GM19043 (cell line): ENCODE results near the gene SCCPDH.
A peak's percentile ranks its signal among the peaks of the same experiment; 100 is the strongest.
"Not testable (repeated sequence)": the region's sequence is repeated elsewhere in the genome, so short reads cannot be mapped to it uniquely, and the experiment has no call there.

Source experiments
- ATAC-seq: cut with Tn5 transposase; IDR thresholded peaks from one replicate; pipeline ENCODE4 v1.9.1; 2021; ENCODE audit warnings: low read depth; ENCODE audit not compliant: unreplicated experiment

Gene SCCPDH

GRCh38 chr1:246705368-246705767 lies 18.8 kb upstream of the SCCPDH start:
- no peak for ATAC-seq

- ATAC-seq, result no peak
These were observed 16.0 kb upstream of the SCCPDH start for GRCh38 chr1:246708166-246708565.

GRCh38 chr1:246709196-246709595 lies 15.0 kb upstream of the SCCPDH start:
- no peak for ATAC-seq

DNA sequence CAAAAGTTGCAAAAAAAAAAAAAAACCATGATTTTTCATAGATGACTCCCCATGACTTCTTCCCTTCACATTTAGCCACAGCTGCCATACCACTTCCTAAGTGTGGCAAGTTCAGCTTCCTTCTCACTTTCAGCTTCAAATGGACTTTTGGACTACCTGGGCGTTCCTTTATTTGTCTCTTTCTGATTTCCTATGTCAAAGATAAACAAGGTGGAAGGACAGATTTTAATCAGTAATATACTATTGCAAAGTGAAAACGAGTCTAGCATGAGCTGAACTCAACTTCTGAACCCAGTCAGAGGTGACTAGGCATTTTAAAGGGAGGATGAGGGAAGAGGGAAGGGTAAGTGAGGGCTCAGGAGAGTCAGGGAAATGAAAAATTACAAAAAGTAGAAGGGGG lies 14.4 kb upstream of the SCCPDH start:
- no peak for ATAC-seq

DNA sequence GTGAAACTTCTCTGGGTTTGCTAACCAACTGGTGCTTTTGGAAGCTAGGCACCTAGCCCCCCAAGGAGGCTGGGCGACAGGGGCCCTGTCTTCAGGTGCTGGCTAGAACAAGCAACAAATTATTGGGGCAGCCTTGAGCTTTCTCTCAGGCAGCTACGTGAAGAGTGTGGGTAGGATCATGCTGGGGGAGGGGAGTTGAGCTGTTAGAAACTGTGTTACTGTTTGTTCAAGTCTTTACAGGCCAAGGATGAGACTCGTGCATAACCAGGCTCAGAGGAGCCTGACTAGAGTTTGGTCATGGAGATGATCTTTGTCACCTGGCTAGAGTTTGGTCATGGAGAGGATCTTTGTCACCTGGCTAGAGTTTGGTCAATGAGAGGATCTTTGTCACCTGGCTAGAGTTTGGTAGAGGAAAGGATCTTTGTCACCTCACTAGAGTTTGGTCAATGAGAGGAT lies 12.6 kb upstream of the SCCPDH start:
- no peak for ATAC-seq

GRCh38 chr1:246712428-246712827 lies 11.8 kb upstream of the SCCPDH start:
- ATAC-seq, result not testable (repeated sequence)

- ATAC-seq, result not testable (repeated sequence)
These were observed 4.8 kb upstream of the SCCPDH start for GRCh38 chr1:246719361-246719760.

DNA sequence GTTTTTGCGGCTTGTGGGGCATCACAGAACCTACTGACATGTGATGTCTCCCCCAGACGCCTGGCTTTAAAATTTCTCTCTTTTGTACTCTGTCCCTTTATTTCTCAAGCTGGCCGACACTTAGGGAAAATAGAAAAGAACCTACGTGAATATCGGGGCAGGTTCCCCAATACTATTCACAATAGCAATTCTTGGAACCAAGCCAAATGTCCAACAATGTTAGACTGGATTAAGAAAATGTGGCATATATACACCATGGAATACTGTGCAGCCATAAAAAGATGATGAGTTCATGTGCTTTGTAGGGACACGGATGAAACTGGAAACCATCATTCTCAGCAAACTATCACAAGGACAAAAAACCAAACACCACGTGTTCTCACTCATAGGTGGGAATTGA lies 3.4 kb upstream of the SCCPDH start:
- not testable (repeated sequence) for ATAC-seq

DNA sequence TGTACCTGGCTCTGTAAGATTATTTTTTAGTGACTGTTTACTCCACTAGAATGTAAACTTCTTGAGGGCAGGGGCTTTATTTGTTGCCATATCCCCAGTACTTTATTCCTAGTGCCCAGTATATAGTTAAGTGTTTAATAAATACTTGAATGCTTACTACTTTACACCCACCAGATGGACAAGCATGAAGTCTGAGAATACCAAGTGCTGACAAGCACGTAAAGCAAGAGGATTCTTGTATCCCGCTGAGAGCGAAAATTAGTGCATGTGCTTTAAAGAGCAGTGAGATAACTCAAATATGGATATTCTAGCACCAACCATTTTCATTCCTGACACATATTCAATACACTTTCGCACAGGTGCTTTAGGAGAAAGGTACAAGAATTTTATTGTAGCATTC lies 1.5 kb upstream of the SCCPDH start:
- no peak for ATAC-seq

DNA sequence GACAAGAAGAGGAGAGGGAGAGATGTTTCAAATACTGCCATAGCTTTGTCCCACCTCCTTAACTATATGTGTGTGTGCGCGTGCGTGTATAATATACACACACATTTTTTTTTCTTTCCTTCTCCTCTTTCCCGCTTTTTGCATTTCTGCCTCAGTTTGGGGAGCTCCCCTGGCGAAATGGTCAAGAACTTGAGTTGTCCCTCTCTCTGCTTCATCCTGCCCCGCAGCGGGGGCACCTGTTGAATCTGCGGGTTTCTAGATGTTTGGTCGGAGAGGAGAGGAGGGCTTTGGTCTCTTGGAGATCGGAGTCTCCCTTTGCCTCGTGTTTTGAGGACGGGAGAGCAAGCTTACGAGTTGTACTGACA lies 504 bp downstream of the SCCPDH start:
- peak; percentile 31 for ATAC-seq

GRCh38 chr1:246725191-246725590 lies 982 bp downstream of the SCCPDH start:
- no peak for ATAC-seq

- no peak for ATAC-seq
These were observed 2.1 kb downstream of the SCCPDH start for GRCh38 chr1:246726255-246726679.

GRCh38 chr1:246726881-246727280 lies 2.7 kb downstream of the SCCPDH start:
- ATAC-seq, result no peak

GRCh38 chr1:246727594-246727993 lies 3.4 kb downstream of the SCCPDH start:
- no peak for ATAC-seq

- ATAC-seq, result no peak
These were observed 4.1 kb downstream of the SCCPDH start for GRCh38 chr1:246728311-246728710.

- not testable (repeated sequence) for ATAC-seq
These were observed 4.8 kb downstream of the SCCPDH start for GRCh38 chr1:246729040-246729439.

DNA sequence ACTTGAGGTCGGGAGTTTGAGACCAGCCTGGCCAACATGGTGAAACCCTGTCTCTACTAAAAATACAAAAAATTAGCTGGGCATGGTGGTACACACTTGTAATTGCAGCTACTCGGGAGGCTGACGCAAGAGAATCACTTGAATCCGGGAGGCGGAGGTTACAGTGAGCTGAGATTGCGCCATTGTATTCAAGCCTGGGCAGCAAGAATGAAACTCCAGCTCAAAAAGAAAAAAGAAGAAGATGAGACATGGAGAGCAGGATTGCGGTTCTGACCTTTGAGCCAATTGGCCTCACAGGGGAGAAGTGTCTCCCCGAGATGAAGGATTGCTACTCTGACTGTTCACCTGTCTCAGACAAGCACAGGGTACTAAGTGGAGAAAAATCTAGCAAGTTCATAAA lies 6.6 kb downstream of the SCCPDH start:
- ATAC-seq, result no peak

DNA sequence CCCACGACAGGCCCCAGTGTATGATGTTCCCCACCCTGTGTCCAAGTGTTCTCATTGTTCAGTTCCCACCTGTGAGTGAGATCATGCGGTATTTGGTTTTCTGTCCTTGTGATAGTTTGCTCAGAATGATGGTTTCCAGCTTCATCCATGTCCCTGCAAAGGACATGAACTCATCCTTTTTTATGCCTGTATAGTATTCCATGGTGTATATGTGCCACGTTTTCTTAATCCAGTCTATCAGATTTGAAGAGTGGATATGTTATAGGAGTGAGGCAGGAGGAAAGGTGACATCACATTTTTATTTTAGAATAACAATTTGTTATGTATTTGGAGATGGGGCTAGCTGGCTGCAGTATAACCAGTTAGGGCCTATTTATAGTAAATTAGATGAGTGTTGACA lies 7.7 kb downstream of the SCCPDH start:
- ATAC-seq, result not testable (repeated sequence)

- no peak for ATAC-seq
These were observed 9.5 kb downstream of the SCCPDH start for GRCh38 chr1:246733704-246734103.

DNA sequence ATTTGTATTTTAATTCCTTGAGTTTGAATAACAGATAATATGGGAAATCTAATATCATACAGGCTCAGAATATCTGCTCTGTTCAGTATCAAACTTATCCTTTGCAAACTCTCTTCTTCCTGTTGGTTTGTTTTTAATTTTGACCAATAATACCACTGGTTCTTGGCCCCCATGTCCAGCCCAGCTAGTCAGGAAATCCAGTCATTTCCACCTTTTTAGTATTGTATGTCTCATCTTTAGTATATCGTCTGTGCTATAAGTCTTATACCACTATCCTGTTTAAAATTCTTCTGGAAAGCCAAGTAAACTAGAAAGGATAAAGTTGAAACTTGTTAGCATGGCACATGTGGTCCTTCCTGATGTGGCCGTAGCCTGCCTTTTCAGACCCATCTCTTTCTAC lies 10.7 kb downstream of the SCCPDH start:
- no peak for ATAC-seq

DNA sequence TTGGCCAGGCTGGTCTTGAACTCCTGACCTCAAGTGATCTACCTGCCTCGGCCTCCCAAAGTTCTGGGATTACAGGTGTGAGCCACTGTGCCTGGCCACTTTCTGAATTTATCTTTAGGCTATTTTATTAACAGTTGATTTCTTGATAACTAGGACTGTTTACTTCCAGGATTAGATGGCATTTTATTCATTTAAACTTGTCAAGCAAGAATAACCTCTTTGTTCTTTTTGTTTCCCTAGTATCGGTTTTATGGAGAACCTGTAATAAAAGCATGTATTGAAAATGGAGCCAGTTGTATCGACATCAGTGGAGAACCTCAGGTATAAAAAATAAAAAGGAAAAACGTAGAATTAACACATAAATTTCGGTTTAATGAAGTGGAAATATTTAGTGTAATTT lies 11.5 kb downstream of the SCCPDH start:
- no peak for ATAC-seq

DNA sequence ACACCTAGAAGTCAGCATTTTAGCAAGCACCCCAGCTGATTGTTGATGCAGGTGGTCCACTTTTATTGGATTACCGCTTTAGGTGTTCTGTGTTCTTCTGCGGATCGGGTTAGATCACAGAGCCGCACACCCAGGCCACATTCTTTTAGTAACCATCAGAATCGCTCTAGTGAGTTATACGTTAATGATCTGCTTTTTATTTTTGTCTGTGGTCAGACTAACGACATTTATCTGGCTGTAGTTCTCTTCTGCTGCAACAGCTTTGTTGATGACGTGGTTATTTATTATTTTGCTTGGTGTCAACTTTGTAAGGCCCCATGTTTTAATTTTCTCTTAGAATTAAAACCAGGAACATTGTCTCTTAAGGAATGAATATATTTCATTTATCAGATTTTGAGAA lies 18.2 kb downstream of the SCCPDH start:
- ATAC-seq, result no peak

DNA sequence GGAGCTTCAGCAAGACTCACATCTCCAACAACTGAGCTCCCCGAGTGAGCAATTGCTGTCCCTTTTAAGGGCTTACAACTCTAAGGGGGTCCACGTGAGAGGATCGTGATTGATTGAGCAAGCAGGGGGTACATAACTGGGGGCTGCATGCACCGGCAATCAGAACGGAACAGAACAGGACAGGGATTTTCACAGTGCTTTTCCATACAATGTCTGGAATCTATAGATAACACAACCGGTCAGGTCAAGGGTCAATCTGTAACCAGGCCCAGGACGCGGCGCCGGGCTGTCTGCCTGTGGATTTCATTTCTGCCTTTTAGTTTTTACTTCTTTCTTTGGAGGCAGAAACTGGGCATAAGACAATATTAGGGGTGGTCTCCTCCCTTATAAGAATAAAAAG lies 21.9 kb downstream of the SCCPDH start:
- ATAC-seq, result not testable (repeated sequence)
